T-helper 2 cell treated with Interferon-gamma antibody and Interleukin-4, amounts not matched to agents 100 ng/mL and 5 ng/mL, for 36 hours (primary cell): Measurements from ENCODE around the gene WDR90. TPM values are rescaled to one million over a fixed set of nuclear protein-coding genes. Genes with fewer than 3 reads are reported as not detected.

Experiments used
- intact Hi-C: fragments of 100-400 bp; cut with micrococcal nuclease; formaldehyde crosslinking; loops from one replicate; pipeline ENCODE4 v1.15.1; 2023
- total RNA-seq: library from RNA; stranded (reverse); gene quantifications from 2 replicates; pipeline ENCODE4 v1.2.3, GENCODE V29; 2022

WDR90 gene
- total RNA-seq, 1 donor from 2014 or later: 85.1 TPM

GRCh38 chr16:637081-638018 lies 11.8 kb upstream of the WDR90 start:
- intact Hi-C loops: loop anchor here (1.0 to 5.0 kb wide), 4 partner anchors 23 to 237 kb away; partner anchors contain the start of genes CAPN15, DECR2 and STUB1

DNA sequence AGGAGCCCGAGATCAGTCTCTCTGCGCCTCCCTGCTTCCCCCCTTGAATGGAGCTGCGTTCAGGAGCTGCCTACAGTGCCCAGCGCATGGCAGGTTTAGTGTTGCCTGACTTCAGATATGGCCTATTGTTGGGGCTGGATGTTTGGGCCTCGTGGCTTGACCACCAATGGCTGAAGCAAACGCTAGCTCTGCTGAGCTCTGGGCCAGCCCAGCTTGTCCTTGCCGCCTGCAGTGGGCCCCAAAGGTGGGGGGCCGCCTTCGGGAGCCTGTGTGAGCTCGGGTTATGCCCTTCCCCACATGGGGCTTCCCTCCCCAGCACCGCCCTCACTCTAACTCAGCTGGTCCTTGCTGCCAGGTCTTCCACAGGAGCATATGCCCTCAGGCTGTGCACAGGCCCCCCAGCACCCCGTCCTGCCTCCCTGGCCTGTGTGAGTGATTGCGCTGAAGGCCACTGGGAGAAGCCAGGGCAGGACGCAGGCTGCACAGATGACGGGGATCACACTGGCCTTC lies 11.1 kb upstream of the WDR90 start:
- intact Hi-C loops: loop anchor here (5.0 kb wide), 1 partner anchor 111 kb away; the partner anchor contains the start of gene CAPN15

DNA sequence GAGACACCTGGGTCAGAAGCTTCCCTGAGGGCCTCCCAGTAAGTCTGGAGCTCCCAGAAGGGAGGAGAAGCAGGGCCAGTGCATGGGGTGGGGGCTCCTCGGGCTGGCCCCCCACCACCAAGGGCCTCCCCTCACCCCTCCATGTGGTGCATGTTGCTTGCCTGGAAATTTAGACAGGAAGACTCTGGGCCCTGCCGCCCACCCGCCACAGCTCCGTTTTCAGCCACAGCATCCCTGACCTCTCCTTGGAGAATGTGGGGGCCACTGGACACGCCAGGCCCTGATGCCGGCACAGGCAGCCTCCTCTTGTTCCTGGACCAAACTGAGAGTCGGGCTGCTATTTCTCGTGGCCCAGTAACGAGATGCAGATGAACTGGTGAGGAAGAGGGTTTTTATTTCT lies 10.3 kb upstream of the WDR90 start:
- intact Hi-C loops: loop anchor here (5.0 kb wide), 1 partner anchor 112 kb away; the partner anchor contains the start of gene CAPN15

- intact Hi-C loops: no loop called here
Observed at GRCh38 chr16:640614-641013, 8.6 kb upstream of the WDR90 start.

GRCh38 chr16:641326-642188 lies 7.6 kb upstream of the WDR90 start, which contains the start of gene MCRIP2:
TSS of gene MCRIP2 (plus strand) at chr16:641828. CDS start at chr16:641992, 164 bp downstream.
- intact Hi-C loops: no loop called here

- intact Hi-C loops: no loop called here
Observed at GRCh38 chr16:642189-643049, 6.7 kb upstream of the WDR90 start.

DNA sequence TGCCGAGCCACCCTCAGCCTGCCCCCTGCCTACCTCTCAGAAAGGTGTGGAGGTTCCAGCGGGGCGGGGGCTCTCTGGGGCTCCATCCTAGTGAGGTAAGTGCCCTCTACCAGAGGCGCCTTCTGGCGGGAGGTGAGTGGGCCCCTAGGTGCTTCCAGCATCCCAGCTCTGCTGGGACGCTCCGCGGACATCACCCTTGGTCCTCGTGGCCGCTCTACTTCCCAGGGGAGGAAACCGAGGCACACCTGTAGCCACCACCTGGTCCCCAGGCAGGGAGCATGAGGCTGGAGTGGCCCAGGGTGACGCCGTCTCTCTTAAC lies 6.2 kb upstream of the WDR90 start:
- intact Hi-C loops: no loop called here

- intact Hi-C loops: no loop called here
Observed at GRCh38 chr16:644556-644955, 4.6 kb upstream of the WDR90 start.

DNA sequence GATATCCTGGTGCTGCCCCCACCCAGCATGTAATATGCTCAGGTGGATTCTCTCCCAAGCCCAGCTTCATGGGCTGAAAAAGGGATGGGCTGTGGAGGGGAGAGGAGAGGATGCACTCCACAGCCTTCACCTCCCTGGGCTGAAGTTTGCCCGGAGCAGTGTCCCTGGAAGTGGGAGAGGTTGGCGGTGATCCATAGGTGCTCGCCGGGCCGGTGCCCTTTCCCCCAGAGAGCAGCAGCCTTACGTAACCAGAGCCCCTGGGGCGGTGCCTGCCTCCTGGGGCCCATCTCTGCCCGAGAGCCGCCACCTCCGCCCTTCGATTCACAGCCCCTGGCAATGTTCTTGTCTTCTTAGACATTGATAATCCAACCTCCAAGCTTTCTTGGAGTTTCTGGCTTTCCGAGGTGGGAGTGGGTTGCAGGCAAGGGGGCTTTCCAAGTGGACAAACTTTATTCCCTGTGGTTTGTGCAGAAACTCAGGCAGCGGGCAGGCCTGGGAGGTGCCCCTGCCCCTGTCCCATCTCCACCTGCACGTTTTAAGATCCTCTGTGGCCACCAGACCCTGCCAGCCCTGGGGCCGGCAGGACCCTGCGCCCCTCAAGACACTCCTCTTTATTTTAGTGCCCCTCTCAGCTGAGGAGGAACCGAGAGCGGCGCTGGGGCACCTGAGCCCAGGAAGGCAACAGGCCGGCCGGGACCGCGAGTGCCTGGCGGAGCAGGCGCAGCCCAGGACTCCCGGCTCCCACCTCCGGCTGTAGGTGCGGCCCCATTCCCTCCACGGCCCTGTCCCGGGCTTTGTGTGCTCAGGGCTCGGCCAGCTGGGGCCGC lies 3.1 kb upstream of the WDR90 start:
- intact Hi-C loops: no loop called here

GRCh38 chr16:646679-647172 lies 2.4 kb upstream of the WDR90 start:
- intact Hi-C loops: no loop called here

GRCh38 chr16:647173-647902 lies 1.8 kb upstream of the WDR90 start:
- intact Hi-C loops: no loop called here

GRCh38 chr16:648071-648780 lies 939 bp upstream of the WDR90 start:
- intact Hi-C loops: no loop called here

GRCh38 chr16:649631-650030 lies 466 bp downstream of the WDR90 start:
- intact Hi-C loops: no loop called here

- intact Hi-C loops: no loop called here
Observed at GRCh38 chr16:651844-652243, 2.7 kb downstream of the WDR90 start.

GRCh38 chr16:652454-653305 lies 3.5 kb downstream of the WDR90 start:
- intact Hi-C loops: no loop called here

DNA sequence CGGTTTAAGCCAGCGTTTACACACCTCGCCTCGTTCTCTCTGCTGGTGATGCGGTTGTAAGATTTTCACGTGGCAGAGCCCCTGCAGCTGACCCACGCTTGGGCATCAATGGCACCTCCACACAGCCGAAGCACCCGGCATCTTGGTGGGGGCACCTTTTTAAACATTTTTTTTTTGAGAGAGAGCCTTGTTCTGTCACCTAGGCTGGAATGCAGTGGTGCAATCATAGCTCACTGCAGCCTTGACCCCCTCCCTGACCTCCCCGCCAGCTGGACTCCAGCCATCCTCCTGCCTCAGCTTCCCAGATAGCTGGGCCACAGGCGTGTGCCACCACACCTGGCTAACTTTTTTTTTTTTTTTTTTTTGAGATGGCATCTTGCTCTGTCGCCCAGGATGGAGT lies 4.9 kb downstream of the WDR90 start:
- intact Hi-C loops: no loop called here

GRCh38 chr16:657487-657886 lies 8.3 kb downstream of the WDR90 start:
- intact Hi-C loops: no loop called here
